Chondrocyte (in vitro differentiated cells): Measurements from ENCODE around the gene SSBP4. TPM values are rescaled to one million over a fixed set of nuclear protein-coding genes. Genes with fewer than 3 reads are reported as not detected.
A peak's percentile ranks its signal among the peaks of the same experiment; 100 is the strongest.

Source experiments
- DNase-seq: peaks from one replicate; pipeline ENCODE4 v3.0.0; 2021; ENCODE audit warnings: mixed read lengths, low spot score
- H3K27ac Mint-ChIP-seq: one replicate; pipeline ENCODE4 v1.8.0; 2021; ENCODE audit warnings: mild to moderate bottlenecking, moderate library complexity, mixed read lengths; ENCODE audit not compliant: unreplicated experiment
- H3K27me3 Mint-ChIP-seq: 2 replicates; pipeline ENCODE4 v1.8.0; 2021; ENCODE audit warnings: low read depth, mixed read lengths
- H3K36me3 Mint-ChIP-seq: 2 replicates; pipeline ENCODE4 v1.8.0; 2021; ENCODE audit warnings: low read depth, mixed read lengths
- H3K4me1 Mint-ChIP-seq: 2 replicates; pipeline ENCODE4 v1.8.0; 2021; ENCODE audit warnings: low read depth, mild to moderate bottlenecking, mixed read lengths
- H3K4me3 Mint-ChIP-seq: one replicate; pipeline ENCODE4 v1.8.0; 2021; ENCODE audit warnings: mild to moderate bottlenecking, moderate library complexity, mixed read lengths; ENCODE audit not compliant: unreplicated experiment
- H3K9me3 Mint-ChIP-seq: 2 replicates; pipeline ENCODE4 v1.8.0; 2021; ENCODE audit warnings: low read depth, mixed read lengths
- total RNA-seq: library from RNA; stranded (reverse); gene quantifications from 3 replicates; pipeline ENCODE4 v1.2.1, GENCODE V29; 2021
- TF ChIP-seq, protein P1 (sequence below): fragments of 200-600 bp; sonication (generic); IDR thresholded peaks from 2 replicates; pipeline ENCODE4 v1.5.0; 2021; ENCODE audit warnings: antibody characterized with exemption, mild to moderate bottlenecking, moderate library complexity

The SSBP4 gene
- total RNA-seq, 1 donor from 2014 or later: 56.3 TPM

DNA sequence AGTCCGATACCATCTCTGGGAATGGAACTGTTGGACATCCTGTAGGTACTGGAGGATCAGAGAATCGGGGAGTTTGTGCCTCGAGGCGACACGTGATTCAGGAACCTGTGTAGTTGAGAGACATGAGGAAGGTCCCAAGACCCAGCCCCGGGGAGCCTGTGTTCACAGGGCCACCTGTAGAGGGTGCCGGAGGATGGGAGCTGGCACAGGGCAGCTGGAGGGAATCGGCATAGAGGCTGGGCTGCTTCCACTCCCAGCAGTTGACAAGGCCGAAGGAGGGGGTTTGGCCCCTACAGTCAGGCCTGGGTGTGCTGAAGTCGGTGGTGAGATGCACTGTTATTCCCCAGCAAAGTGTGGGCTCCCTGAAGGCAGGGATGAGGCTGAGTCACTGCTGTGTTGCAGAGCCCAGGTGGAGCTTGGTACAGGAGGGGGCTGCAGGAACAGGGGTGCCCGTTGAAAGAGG is 21.2 kb downstream of the SSBP4 start:
- DNase-seq: no peak
- peaks cover 34% of the 10 kb centered on the region for H3K4me1 Mint-ChIP-seq
- H3K36me3 Mint-ChIP-seq: peaks cover 2% of the 10 kb centered on the region
- TF ChIP-seq, protein P1, sequence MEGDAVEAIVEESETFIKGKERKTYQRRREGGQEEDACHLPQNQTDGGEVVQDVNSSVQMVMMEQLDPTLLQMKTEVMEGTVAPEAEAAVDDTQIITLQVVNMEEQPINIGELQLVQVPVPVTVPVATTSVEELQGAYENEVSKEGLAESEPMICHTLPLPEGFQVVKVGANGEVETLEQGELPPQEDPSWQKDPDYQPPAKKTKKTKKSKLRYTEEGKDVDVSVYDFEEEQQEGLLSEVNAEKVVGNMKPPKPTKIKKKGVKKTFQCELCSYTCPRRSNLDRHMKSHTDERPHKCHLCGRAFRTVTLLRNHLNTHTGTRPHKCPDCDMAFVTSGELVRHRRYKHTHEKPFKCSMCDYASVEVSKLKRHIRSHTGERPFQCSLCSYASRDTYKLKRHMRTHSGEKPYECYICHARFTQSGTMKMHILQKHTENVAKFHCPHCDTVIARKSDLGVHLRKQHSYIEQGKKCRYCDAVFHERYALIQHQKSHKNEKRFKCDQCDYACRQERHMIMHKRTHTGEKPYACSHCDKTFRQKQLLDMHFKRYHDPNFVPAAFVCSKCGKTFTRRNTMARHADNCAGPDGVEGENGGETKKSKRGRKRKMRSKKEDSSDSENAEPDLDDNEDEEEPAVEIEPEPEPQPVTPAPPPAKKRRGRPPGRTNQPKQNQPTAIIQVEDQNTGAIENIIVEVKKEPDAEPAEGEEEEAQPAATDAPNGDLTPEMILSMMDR: peak; percentile 57
- H3K4me3 Mint-ChIP-seq: no peak overlapping the region
- no peaks in the 10 kb centered on the region for H3K27me3 Mint-ChIP-seq
- H3K9me3 Mint-ChIP-seq: no peaks in the 10 kb centered on the region
- peak overlapping the region; percentile 32 for H3K27ac Mint-ChIP-seq

DNA sequence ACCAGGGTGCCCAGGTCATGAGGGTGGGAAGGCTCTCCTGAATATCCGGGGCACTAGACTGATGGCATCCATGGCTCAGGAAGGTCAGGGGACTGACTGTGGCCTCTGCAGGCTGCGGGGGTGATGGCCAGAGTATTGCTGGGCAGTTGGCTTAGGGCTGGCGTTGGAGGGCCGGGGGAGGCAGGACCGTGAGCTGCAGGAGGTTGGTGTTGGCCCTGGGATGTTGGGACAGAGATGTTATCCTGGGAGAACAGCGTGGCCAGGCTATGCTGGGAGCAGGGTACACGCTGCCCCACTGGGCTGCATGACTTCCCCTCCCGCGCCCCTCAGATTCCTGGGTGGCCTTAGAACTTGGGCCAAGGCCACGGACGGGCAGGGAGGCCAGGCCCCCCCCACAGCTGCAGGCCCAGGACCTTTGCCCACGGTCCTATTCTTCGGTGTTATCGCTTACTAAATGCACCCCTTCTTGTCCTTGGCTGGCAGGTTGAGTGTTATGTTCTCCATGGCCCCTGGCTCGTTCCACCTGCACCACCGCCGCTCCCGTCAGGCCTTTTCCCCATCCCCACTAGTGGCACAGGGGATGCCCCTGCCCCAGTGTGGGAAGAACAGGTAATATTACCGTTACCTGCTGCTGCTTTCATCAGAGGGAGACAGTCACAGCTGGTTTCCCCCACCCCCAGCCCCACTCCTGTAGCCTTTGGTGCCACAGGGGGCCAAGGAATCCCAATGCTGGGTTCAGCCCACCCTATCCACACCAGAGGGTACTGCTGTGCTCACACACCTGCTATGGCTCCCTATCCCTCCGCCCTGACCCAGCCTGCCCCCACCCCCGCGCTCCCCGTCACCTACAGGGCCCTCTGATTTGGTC is 22.0 kb downstream of the SSBP4 start:
- Mint-ChIP-seq H3K9me3 (no peaks in the 10 kb centered on the region), H3K36me3 (peaks cover 2% of the 10 kb centered on the region), H3K27me3 (no peaks in the 10 kb centered on the region), H3K4me1 (peaks cover 34% of the 10 kb centered on the region), H3K4me3 (no peak overlapping the region), H3K27ac (no peak overlapping the region)
- no peak for DNase-seq
- TF ChIP-seq, protein P1: no peak

DNA sequence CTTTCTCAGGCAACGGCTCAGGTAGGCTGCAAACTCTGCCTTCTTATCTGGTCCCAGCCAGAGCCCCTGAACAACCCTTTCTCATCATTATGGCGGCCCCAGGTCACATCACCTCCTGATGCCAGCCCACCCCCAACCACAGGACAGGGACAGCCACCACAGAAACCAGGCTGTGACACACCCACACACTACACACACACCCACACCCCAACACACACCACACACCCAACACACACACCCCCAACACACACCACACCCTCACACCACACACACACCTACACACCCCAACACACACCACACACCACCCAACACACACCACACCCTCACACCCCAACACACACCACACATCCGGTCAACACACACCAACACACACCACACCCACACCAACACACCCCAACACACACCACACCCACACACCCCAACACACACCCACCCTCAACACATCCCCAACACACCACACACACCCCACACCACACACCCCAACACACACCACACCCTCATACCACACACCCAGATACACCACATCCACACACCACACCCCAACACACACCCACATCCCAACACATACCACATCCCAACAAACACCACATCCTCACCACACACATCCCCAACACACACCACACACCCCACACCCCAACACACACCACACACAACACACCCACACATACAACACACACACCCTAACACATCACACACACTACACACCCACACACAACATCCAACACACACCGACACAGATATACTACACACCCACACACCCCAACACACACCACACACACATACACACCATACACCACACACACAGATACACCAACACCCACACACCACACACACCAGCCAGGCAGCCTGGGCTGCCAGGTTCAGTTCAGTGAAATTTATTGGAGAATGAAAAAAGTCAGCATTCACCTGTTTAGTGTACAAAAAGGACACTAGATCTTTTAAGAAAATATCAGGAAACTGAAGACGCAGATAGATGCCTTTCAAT is 22.9 kb downstream of the SSBP4 start:
- Mint-ChIP-seq H3K9me3 (no peaks in the 10 kb centered on the region), H3K4me1 (peaks cover 29% of the 10 kb centered on the region), H3K27ac (no peak overlapping the region), H3K36me3 (peaks cover 6% of the 10 kb centered on the region), H3K4me3 (no peak overlapping the region), H3K27me3 (no peaks in the 10 kb centered on the region)
- TF ChIP-seq, protein P1: no peak
- DNase-seq: no peak

DNA sequence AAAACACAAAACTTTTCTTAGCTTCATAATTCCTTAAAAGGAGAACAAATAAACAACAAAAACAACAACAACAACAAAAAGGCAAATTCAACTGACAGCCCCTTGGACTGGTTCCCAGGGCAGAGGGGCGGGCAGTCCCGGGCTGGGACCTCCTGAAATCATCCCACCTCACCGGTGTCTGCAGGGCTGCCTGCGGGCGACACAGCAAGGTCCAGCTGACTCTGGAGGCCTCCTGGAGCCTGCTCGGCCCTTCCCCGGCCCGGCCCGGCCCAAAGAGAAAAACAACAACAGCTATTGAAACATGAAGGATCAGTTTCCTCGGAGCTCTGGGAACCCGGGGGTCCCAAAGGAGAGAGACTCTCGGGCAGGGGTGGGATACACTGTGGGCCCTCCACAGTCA is 23.7 kb downstream of the SSBP4 start:
- Mint-ChIP-seq H3K4me1 (peaks cover 29% of the 10 kb centered on the region), H3K27ac (no peak overlapping the region), H3K4me3 (no peak overlapping the region), H3K9me3 (no peaks in the 10 kb centered on the region), H3K27me3 (no peaks in the 10 kb centered on the region), H3K36me3 (peaks cover 9% of the 10 kb centered on the region)
- TF ChIP-seq, protein P1: no peak
- no peak for DNase-seq

DNA sequence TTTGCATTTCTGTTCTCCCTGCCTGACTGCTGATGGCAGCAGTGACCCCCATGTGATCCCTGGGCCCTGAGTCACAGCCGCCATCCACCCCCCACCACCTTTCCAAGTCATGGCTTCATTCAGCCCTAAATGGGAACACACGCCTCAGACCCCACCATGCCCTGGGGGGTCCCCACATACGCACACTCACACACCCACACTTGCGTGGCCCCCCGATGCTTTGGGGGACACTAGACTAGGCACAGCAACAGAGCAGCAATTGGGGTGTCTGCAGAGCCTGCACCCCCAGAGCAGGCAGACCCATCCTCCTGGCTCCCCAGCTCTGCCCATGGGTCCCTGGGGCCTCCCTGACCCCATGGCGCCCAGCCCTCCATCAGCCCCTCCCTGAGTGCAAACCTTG is 24.2 kb downstream of the SSBP4 start:
- no peak overlapping the region for H3K27ac Mint-ChIP-seq
- no peak overlapping the region for H3K4me3 Mint-ChIP-seq
- H3K36me3 Mint-ChIP-seq: peaks cover 12% of the 10 kb centered on the region
- TF ChIP-seq, protein P1: no peak
- peaks cover 27% of the 10 kb centered on the region for H3K4me1 Mint-ChIP-seq
- H3K27me3 Mint-ChIP-seq: no peaks in the 10 kb centered on the region
- DNase-seq: no peak
- H3K9me3 Mint-ChIP-seq: no peaks in the 10 kb centered on the region
